ENCODE results near the gene ARHGEF10L.

DNA sequence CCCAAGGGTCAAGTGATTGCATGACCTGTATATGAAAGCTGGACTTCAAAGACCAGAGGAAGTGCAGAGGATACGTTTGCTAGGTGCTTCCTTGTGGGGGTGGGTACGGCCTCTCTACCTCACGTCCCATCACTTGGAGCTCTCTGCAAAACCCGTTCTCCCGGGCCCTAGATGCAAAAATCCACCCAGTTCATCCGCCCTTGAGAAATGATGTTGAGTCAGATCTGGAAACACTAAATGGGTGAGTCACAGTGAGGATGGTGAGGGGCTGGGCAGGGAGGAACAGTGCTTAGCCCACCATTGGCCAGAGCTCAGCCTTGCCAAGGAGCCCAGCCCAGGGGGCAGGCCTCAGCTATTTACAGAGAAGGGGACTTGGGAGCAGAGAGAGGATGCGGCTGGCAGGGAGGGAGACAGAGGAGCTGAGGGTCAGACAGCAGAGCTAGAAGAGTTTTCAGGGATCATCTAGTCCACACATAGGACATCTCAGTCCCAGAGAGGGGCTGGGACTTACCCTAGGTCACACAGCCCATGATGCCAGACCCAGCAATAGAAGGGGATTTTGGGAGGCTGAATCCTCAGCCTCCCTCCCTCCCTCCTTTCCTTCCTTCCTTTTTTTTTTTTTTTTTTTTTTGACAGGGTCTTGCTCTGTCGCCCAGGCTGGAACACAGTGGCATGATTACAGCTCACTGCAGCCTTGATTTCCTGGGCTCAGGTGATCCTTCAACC, 14.6 kb downstream of the ARHGEF10L start:
- no peak for TF ChIP-seq ZBTB7A (tag by site-specific recombination; IDR thresholded peaks at IDR 0.05; ENCODE audit: low read depth)
- TF ChIP-seq TCF7L2 (IDR thresholded peaks at IDR 0.05; ENCODE audit: borderline replicate concordance, low read depth, low read length): no peak
- TF ChIP-seq CTCF (tag by site-specific recombination; IDR thresholded peaks at IDR 0.05): no peak
- TF ChIP-seq ZNF791 (tag by site-specific recombination; IDR thresholded peaks at IDR 0.05): no peak
